Measurements from ENCODE around the gene WWC1. TPM values are rescaled to one million over a fixed set of nuclear protein-coding genes. Genes with fewer than 3 reads are reported as not detected.

WWC1 gene
- total RNA-seq, 2 donors from 2014 or later, result 45.3 to 52.6 TPM

DNA sequence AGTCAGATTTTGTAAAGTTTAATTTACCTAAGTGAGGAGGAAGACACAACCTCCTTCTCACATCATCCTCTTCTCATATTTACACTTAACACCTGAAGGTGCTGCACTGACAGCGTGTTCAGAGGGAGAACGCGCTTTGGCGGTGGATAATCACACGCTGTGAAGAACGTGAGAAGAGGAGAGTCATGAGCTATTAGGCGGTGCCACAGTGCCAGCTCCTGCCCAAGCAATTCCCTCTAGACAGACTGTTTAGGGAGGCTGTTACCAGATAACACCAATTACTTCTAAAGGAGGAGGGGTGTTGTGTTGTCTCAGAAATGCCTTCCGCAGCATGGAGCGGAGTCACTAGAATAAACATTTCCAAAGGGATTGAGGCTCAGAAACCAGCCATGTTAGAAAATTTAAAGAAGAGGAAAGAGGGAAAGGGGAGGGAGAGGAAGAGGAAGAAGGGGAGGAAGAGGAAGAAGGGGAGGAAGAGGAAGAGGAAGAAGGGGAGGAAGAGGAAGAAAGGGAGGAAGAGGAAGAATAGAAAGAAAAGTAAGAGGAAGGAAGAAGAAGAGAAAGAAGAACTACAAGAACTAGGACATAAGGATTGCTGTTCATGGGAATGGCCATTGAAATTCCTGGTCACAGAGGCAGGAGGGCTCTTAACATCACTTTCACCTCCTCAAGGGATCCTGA lies 37.3 kb upstream of the WWC1 start:
- Histone ChIP-seq H3K27me3 (replicated peaks; ENCODE audit: insufficient read depth) (no peaks in the 10 kb centered on the region), H3K36me3 (no peaks in the 10 kb centered on the region), H3K4me1 (replicated peaks) (no peaks in the 10 kb centered on the region), H3K27ac (no peak overlapping the region), H3K4me3 (no peak overlapping the region), H3K9me3 (no peaks in the 10 kb centered on the region)
- WGBS, result 83% methylated on average over 9 of the region's 9 CpGs
- TF ChIP-seq POLR2AphosphoS5 (IDR thresholded peaks at IDR 0.05) (no peak), POLR2A (IDR thresholded peaks at IDR 0.05) (no peak)
- TF ChIP-seq, protein P1, sequence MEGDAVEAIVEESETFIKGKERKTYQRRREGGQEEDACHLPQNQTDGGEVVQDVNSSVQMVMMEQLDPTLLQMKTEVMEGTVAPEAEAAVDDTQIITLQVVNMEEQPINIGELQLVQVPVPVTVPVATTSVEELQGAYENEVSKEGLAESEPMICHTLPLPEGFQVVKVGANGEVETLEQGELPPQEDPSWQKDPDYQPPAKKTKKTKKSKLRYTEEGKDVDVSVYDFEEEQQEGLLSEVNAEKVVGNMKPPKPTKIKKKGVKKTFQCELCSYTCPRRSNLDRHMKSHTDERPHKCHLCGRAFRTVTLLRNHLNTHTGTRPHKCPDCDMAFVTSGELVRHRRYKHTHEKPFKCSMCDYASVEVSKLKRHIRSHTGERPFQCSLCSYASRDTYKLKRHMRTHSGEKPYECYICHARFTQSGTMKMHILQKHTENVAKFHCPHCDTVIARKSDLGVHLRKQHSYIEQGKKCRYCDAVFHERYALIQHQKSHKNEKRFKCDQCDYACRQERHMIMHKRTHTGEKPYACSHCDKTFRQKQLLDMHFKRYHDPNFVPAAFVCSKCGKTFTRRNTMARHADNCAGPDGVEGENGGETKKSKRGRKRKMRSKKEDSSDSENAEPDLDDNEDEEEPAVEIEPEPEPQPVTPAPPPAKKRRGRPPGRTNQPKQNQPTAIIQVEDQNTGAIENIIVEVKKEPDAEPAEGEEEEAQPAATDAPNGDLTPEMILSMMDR (IDR thresholded peaks at IDR 0.05), result no peak
- no peak for DNase-seq (ENCODE audit: low spot score)
- intact Hi-C loops (cut with DNase I), result no loop called here

DNA sequence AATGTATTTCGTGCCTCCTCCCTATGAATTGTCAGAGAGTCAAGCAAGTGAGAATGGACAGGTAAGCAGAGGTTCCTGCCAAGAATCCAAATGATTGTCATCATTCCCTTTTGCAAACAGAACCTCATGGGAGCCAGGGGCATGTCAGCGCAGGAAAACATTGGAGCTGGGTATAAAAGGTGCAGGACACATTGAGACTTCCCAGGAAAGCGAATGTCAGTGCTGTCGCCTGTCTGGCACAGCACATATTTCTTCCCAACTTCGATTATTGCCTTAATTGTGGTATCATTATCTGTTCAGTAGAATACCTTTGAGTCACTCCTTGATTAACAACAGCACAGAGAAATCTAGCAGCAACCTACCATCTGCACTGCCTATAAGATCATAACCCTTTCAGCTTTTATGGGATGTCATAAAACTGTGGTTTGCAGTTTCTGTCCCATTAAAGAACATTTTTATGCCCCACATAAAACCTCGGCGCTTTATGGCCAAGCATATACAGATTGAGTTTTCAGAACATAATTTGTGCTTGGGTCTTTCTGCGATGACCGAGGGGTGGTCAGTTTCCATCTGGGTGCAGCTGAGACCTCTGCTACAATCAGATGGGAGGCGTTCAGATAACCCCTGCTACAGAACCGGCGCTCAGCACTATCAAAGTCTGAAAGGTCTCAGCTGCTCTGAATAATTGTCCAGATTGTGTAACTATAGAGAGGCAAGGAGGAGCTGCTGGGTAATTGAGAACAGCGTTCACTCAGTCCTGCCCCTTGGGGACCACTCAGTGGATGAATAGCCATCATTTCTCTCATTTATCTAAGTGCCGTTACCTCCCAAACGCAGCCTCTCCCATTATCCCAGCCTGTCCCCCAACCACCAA lies 30.9 kb upstream of the WWC1 start:
- Histone ChIP-seq H3K27me3 (replicated peaks; ENCODE audit: insufficient read depth) (no peaks in the 10 kb centered on the region), H3K4me3 (no peak overlapping the region), H3K27ac (no peak overlapping the region), H3K36me3 (no peaks in the 10 kb centered on the region), H3K4me1 (replicated peaks) (peaks cover 6% of the 10 kb centered on the region), H3K9me3 (no peaks in the 10 kb centered on the region)
- DNase-seq (ENCODE audit: low spot score), result no peak
- TF ChIP-seq POLR2A (IDR thresholded peaks at IDR 0.05) (no peak), POLR2AphosphoS5 (IDR thresholded peaks at IDR 0.05) (peak; percentile 8)
- TF ChIP-seq, protein P1 (IDR thresholded peaks at IDR 0.05), result no peak
- intact Hi-C loops (cut with DNase I), result no loop called here
- WGBS, result 47% methylated on average over 15 of the region's 15 CpGs

DNA sequence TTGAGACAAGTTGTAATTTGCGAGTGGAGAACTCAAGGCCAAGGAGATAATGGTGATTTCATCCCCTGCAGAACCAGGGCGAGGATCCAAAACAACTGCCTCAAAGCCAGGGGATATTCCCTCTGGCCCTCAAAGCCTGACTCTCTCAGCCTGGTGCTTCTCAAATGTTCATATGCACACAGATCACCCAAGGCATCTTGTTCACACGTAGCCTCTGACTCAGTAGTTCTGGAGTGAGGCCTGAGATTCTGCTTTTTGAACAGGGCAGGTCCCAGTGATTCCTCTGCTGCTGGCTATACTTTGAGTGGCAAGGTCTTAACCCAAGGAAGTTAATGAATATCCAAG lies 30.2 kb upstream of the WWC1 start:
- no peaks in the 10 kb centered on the region for H3K27me3 ChIP-seq (replicated peaks; ENCODE audit: insufficient read depth)
- no peaks in the 10 kb centered on the region for H3K9me3 ChIP-seq
- H3K27ac ChIP-seq, result no peak overlapping the region
- intact Hi-C loops (cut with DNase I), result no loop called here
- no peaks in the 10 kb centered on the region for H3K36me3 ChIP-seq
- H3K4me1 ChIP-seq (replicated peaks), result peaks cover 6% of the 10 kb centered on the region
- 60% methylated on average over 3 of the region's 3 CpGs for WGBS
- TF ChIP-seq POLR2AphosphoS5 (IDR thresholded peaks at IDR 0.05) (no peak), POLR2A (IDR thresholded peaks at IDR 0.05) (no peak)
- TF ChIP-seq, protein P1 (IDR thresholded peaks at IDR 0.05), result no peak
- no peak overlapping the region for H3K4me3 ChIP-seq
- DNase-seq (ENCODE audit: low spot score), result no peak

DNA sequence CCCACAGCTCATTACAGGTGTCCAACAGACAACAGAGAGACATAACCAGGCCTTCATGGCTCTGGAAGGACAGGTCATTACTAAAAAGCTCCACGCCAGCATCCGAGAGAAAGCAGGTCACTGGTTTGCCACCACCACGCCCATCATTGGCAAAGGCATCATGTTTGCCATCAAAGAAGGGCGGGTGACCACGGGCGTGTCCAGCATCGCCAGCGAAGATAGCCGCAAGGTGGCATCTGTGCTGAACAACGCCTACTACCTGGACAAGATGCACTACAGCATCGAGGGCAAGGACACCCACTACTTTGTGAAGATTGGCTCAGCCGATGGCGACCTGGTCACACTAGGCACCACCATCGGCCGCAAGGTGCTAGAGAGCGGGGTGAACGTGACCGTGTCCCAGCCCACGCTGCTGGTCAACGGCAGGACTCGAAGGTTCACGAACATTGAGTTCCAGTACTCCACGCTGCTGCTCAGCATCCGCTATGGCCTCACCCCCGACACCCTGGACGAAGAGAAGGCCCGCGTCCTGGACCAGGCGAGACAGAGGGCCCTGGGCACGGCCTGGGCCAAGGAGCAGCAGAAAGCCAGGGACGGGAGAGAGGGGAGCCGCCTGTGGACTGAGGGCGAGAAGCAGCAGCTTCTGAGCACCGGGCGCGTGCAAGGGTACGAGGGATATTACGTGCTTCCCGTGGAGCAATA lies 29.3 kb upstream of the WWC1 start:
- Histone ChIP-seq H3K9me3 (no peaks in the 10 kb centered on the region), H3K27me3 (replicated peaks; ENCODE audit: insufficient read depth) (no peaks in the 10 kb centered on the region), H3K4me3 (no peak overlapping the region), H3K4me1 (replicated peaks) (peaks cover 6% of the 10 kb centered on the region), H3K27ac (no peak overlapping the region), H3K36me3 (no peaks in the 10 kb centered on the region)
- no peak for DNase-seq (ENCODE audit: low spot score)
- intact Hi-C loops (cut with DNase I), result no loop called here
- TF ChIP-seq POLR2AphosphoS5 (IDR thresholded peaks at IDR 0.05) (no peak), POLR2A (IDR thresholded peaks at IDR 0.05) (no peak)
- TF ChIP-seq, protein P1 (IDR thresholded peaks at IDR 0.05), result no peak
- WGBS, result 96% methylated on average over 39 of the region's 39 CpGs
